ENCODE data around the gene TNKS1BP1.
"Not testable (repeated sequence)": the region's sequence is repeated elsewhere in the genome, so short reads cannot be mapped to it uniquely, and the experiment has no call there.

TNKS1BP1 gene

DNA sequence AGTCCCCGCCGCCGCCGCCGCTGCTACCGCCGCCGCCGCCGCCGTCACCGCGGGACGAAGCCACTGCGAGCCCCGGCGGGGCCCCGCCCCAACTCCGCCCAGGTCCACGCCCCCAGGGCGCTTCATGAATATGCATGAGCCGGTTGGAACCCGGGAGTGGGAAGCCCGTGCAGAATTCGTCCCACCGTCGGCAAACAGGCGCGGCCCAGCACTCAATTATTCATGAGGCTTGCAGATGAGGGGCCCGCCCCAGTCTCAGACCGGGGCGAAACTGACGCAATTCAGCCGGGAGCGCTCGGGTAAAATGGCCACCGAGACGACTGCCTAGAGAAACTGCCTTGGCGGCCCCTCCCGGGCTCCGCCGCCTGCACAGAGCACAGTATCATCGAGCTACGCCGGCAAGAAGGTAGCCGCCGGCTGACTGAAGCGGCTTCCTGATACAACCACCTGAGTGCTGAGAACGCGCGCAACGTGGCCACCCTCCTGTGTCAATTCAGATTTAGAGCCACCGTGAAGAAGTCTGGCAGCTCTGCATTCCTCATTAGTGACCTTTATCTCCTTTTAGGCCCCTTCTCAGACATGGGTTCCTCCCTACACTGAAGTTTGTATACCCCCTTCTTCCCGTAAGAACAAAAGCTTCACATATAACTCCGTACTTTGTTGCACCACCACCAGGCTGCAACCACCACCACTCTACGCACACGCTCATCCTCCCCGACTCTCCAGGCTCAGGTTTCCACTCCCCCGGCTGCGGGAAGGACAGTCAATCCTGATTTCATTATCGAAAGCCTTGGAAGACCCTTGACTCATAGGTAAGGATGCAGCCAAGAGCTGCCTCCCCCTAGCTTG, at the start of gene TNKS1BP1:
TNKS1BP1 (minus strand) TSS at position 67 of the 849 bp plus-strand sequence. CDS start 3,067 bp downstream, outside the sequence.
- peak; percentile 98 for DNase-seq

- peak; percentile 14 for DNase-seq
Measured at GRCh38 chr11:57373146-57373545, 48.4 kb upstream of the TNKS1BP1 start.

GRCh38 chr11:57370941-57371340, 46.2 kb upstream of the TNKS1BP1 start:
- DNase-seq: no peak

DNA sequence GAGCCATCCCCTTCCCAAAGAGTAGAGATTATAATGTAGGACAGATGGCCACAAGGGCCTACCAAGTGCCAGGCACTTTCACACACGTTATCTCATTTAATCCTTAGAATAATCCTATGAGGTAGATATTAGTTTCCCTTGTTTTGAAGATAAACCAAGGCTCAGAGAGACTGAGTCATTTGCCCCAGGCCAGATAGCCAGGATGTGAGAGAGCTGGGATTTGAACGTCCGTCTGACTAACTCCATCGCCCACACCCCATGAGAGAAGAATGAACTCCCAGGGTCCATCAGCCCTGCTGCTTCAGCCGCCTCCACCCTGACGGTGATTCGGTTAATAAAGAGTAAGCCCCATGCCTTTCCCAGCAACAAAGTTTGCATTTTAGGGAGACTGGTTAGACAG, 45.5 kb upstream of the TNKS1BP1 start:
- DNase-seq: no peak

DNA sequence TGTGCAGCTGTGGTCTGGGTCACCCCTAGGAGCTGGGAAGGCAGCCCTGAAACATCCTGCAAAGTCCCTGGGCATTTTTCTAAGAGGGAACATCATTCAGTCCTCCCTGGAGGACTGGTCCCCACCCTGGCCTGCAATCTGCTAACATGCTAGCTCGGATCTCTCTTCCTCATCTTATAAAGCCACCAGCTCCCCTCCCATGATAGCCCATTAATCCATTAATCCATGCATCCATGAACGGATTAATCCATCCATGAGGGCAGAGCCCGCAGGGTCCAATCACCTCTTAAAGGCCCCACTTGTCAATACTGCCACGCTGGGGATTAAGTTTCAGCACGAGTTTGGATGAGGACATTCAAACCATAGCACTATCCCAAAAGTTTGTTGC, 44.1 kb upstream of the TNKS1BP1 start:
- no peak for DNase-seq

DNA sequence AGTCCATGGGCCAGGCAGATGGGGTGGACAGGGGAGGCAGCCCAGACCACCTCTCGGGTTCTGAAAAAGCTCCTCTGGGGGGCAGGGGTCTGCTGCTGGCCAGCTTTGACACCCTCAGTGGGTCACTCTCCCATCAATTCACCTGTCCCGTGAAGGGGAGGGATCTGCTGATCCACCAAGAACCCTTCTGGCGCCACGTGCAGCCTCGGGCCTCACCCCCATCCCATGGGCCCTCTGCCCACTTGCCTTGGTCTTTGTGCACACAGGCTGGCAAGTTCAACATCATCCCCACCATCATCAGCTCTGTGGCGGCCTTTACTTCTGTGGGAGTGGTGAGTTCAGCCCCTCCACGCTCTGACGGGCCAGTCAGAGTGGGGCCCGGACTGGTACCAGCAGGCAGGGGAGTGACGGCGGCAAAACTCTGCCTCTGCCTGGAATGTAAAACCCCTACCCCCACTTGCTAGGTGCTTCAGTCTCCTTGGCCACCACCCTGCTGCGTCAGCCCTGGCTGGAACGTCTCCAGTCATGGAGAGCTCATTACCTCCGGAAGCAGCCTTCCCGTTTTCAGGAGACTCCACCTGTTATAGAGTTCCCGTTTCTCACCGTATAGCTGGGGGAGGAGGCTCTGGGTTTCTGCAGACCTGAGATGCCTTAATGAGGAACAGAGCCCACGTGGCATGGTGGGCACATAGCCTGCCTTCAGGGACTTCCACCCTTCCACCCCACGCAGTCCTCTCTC, 43.5 kb upstream of the TNKS1BP1 start:
- DNase-seq: no peak

DNA sequence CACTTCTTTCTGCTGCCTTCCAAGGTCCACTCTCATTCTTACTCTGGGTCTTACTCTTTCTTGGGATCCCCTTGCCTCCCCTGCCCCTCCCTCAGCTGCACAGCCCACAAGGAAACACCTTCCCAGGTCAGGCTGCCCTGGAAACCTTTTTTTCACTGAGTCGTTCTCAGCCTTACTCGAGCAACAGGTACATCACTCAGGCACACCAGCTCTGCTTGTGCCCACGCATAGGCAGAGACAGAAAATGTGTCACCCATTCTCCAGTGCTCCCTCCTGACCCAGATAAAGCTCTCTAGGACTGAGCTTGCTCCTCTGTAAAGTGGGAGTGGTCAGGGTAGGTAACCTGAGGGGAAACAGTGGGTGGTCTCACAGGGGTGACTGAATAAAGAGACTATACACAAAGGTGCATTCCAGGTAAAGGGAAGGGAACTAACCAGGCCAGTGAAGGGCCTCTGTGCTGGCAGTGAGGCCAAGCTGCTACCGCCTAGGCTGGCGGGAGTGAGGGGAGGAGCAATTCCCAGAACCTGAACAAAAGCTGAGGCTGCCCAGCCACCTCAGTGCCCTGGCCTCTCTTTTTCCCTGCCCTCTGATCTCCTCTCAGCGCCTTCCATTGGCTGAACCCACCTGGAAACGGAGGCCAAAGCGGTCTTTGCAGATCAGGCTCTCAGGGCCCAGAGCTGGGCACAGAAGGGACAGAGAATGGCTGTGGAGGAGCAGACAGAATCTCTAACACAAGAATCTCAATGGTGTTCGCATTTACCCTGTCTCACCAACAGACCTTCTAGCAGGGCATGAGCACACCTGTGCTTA, 40.3 kb upstream of the TNKS1BP1 start:
- no peak for DNase-seq

DNA sequence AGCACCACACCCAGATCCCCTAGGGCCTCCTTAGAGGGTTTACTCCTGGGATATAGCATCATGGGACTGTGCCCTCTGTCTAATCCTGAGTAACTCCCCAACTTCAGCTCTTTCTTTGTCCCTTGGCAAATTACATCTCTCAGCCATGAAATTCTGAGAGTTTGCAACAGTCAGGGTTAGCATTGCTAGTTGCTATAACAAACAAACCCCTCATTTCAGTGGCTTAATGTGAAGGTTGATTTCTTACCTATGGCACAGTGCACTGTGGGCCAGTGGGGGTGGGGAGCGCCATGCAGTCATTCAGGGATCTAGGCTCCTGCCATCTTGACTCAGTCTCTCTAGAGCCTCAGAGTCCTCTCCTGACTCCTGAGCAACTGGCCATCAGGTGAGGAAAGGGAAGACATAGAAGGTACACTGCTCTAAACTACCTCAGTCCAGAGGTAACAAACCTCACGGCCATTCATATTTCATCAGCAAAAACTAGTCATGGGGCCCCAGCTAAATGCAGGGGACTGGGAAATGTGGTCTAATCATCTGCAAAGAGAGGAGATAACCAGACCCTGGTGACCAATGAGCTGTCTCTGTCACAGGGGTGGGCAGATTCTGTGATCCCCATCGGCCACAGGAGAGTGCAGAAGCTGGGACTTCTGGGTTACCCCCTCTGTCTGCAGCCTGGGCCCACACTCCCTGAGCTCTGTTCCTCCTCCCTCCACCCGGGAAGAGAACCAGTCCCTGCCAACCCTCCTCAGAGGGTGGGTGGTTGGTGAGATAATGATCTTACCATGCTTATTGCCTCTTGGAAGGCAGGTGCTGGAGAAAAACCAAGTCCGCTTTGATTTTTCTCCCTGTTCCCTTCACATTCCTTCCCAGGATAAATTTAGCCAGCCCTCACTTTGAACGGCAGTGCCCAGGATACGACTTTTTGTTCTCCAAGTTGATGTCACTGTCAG, 38.7 kb upstream of the TNKS1BP1 start:
- peak; percentile 43 for DNase-seq

GRCh38 chr11:57361926-57362325, 37.2 kb upstream of the TNKS1BP1 start:
- DNase-seq: no peak

GRCh38 chr11:57361420-57361819, 36.7 kb upstream of the TNKS1BP1 start:
- not testable (repeated sequence) for DNase-seq

- no peak for DNase-seq
Measured at GRCh38 chr11:57360991-57361390, 36.2 kb upstream of the TNKS1BP1 start.

GRCh38 chr11:57359896-57360690, 35.3 kb upstream of the TNKS1BP1 start:
- DNase-seq: no peak

- no peak for DNase-seq
Measured at GRCh38 chr11:57359396-57359795, 34.6 kb upstream of the TNKS1BP1 start.

- DNase-seq: no peak
Measured at GRCh38 chr11:57358991-57359390, 34.2 kb upstream of the TNKS1BP1 start.

DNA sequence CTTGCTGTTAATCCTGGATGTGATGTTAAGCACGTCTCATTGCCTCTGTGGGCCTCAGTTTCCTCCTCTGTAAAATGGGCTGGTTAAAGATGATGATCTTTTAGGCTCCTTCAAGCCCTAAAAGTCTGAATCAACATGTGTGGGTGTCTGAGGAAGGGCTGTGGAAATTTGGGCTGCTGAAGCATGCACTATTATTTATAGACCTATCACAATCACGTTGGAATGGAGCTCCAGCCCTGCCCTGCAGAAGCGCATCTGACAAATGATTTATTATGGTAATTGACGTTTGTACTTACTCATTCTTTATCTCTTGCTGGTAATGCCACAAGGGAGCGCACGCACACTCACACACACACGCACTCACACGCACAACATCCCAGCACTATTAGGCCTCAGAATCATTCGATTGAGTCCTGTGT, 33.8 kb upstream of the TNKS1BP1 start:
- peak; percentile 72 for DNase-seq

- peak; percentile 57 for DNase-seq
Measured at GRCh38 chr11:57357856-57358255, 33.1 kb upstream of the TNKS1BP1 start.

DNA sequence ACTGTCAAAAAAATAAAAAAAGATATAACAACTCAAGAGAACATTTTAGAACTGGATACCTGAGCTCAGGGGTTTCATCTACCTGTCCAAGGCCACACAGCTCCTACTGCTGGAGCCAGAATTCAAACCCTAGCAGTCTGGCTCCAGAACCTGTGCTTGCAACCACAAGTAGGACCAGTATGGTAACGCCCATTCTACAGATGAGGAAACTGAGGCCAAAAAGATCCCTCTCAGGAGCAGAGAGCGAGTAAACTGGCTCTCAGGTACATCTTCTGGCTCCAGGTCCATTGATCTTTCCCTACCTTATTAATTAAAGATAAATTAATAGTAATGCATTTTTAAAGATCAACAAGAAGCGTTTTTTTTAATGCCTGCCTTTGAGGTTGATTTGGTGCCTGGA, 32.6 kb upstream of the TNKS1BP1 start:
- no peak for DNase-seq

- no peak for DNase-seq
Measured at GRCh38 chr11:57356268-57356667, 31.5 kb upstream of the TNKS1BP1 start.

GRCh38 chr11:57354699-57355098, 29.9 kb upstream of the TNKS1BP1 start:
- no peak for DNase-seq

- DNase-seq: peak; percentile 10
Measured at GRCh38 chr11:57353852-57354251, 29.1 kb upstream of the TNKS1BP1 start.

DNA sequence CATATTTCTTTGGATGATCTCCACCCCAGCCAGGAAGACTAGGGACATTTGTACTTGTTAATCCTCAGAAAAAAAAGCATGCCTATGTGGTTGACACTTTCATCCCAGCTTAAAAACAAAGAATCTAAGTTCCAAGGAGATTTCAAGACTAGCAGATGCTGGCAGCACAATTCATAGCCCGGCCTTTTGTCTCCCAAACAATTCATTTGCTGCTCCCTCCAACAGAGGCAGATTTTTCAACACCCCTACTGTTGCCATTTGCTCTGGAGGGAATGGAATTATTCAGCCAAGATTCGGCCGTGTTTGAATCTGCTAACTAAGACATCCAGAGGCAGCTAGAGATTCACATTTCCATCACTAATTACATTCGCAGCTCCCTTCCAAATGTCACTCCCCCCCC, 28.7 kb upstream of the TNKS1BP1 start:
- DNase-seq: no peak

All from OCI-M1 (cell line).